Activated T-helper 1 cell treated with anti-CD3 and anti-CD28 coated beads, Interleukin-12 subunit alpha, Interleukin-12 subunit beta, Interleukin-2, Interleukin-4 antibody, amounts not matched to agents 30 ng/mL and 10 ng/mL and 1 ng/mL, durations not matched to agents 14 hours and 24 hours and 36 hours (primary cell): ENCODE results near the gene PCDH8. TPM values are rescaled to one million over a fixed set of nuclear protein-coding genes. Genes with fewer than 3 reads are reported as not detected.
"Not testable (repeated sequence)": the region's sequence is repeated elsewhere in the genome, so short reads cannot be mapped to it uniquely, and the experiment has no call there.

Source experiments
- DNase-seq: peaks from one replicate; pipeline ENCODE4 v3.0.0; 2021; ENCODE audit warnings: low spot score
- H3K27ac Mint-ChIP-seq: one replicate; pipeline ENCODE4 v1.8.0; 2021; ENCODE audit warnings: mild to moderate bottlenecking, mixed read lengths
- H3K27me3 Mint-ChIP-seq: one replicate; pipeline ENCODE4 v1.8.0; 2022; ENCODE audit warnings: mild to moderate bottlenecking, moderate library complexity, mixed read lengths; ENCODE audit not compliant: insufficient read depth
- H3K36me3 Mint-ChIP-seq: one replicate; pipeline ENCODE4 v1.8.0; 2021; ENCODE audit warnings: low read depth, mixed read lengths
- H3K4me1 Mint-ChIP-seq: one replicate; pipeline ENCODE4 v1.8.0; 2021; ENCODE audit warnings: low read depth, mixed read lengths
- H3K4me3 Mint-ChIP-seq: one replicate; pipeline ENCODE4 v1.8.0; 2021; ENCODE audit warnings: mild to moderate bottlenecking, moderate library complexity, mixed read lengths
- H3K9me3 Mint-ChIP-seq: one replicate; pipeline ENCODE4 v1.8.0; 2021; ENCODE audit warnings: mixed read lengths
- intact Hi-C: fragments of 100-400 bp; cut with micrococcal nuclease; formaldehyde crosslinking; loops from one replicate; pipeline ENCODE4 v1.15.1; 2024
- total RNA-seq: library from RNA; stranded (reverse); gene quantifications from 2 replicates; pipeline ENCODE4 v1.2.3, GENCODE V29; 2022

The PCDH8 gene
- total RNA-seq, 1 donor from 2014 or later = not detected

- DNase-seq = no peak
- Mint-ChIP-seq H3K4me3 (no peak overlapping the region), H3K27ac (no peak overlapping the region), H3K4me1 (no peaks in the 10 kb centered on the region), H3K9me3 (no peaks in the 10 kb centered on the region), H3K36me3 (no peaks in the 10 kb centered on the region), H3K27me3 (peaks cover 8% of the 10 kb centered on the region)
- intact Hi-C loops = no loop called here
Measured at GRCh38 chr13:52833296-52833875, 15.1 kb downstream of the PCDH8 start.

GRCh38 chr13:52832313-52832712 lies 16.1 kb downstream of the PCDH8 start:
- no peak for DNase-seq
- no peaks in the 10 kb centered on the region for H3K4me1 Mint-ChIP-seq
- H3K36me3 Mint-ChIP-seq = no peaks in the 10 kb centered on the region
- no peak overlapping the region for H3K4me3 Mint-ChIP-seq
- H3K27ac Mint-ChIP-seq = no peak overlapping the region
- intact Hi-C loops = no loop called here
- H3K27me3 Mint-ChIP-seq = peaks cover 6% of the 10 kb centered on the region
- no peaks in the 10 kb centered on the region for H3K9me3 Mint-ChIP-seq

- no peaks in the 10 kb centered on the region for H3K9me3 Mint-ChIP-seq
- no peaks in the 10 kb centered on the region for H3K36me3 Mint-ChIP-seq
- H3K4me3 Mint-ChIP-seq = no peak overlapping the region
- no peaks in the 10 kb centered on the region for H3K4me1 Mint-ChIP-seq
- peaks cover 6% of the 10 kb centered on the region for H3K27me3 Mint-ChIP-seq
- intact Hi-C loops = no loop called here
- no peak for DNase-seq
- no peak overlapping the region for H3K27ac Mint-ChIP-seq
Measured at GRCh38 chr13:52830946-52831345, 17.5 kb downstream of the PCDH8 start.

- Mint-ChIP-seq H3K36me3 (no peaks in the 10 kb centered on the region), H3K4me1 (no peaks in the 10 kb centered on the region), H3K27ac (no peak overlapping the region), H3K4me3 (no peak overlapping the region), H3K9me3 (no peaks in the 10 kb centered on the region), H3K27me3 (peaks cover 6% of the 10 kb centered on the region)
- intact Hi-C loops = no loop called here
- DNase-seq = no peak
Measured at GRCh38 chr13:52827839-52828238, 20.6 kb downstream of the PCDH8 start.

GRCh38 chr13:52817886-52818285 lies 30.6 kb downstream of the PCDH8 start:
- not testable (repeated sequence) for H3K27me3 Mint-ChIP-seq, H3K4me1 Mint-ChIP-seq, H3K9me3 Mint-ChIP-seq

GRCh38 chr13:52815330-52815729 lies 33.1 kb downstream of the PCDH8 start:
- intact Hi-C loops = no loop called here
- no peak overlapping the region for H3K4me3 Mint-ChIP-seq
- H3K4me1 Mint-ChIP-seq = no peaks in the 10 kb centered on the region
- no peak overlapping the region for H3K27ac Mint-ChIP-seq
- peaks cover 2% of the 10 kb centered on the region for H3K27me3 Mint-ChIP-seq
- no peaks in the 10 kb centered on the region for H3K36me3 Mint-ChIP-seq
- DNase-seq = no peak
- H3K9me3 Mint-ChIP-seq = no peaks in the 10 kb centered on the region

More at GRCh38 chr13:52817886-52818285, 30.6 kb downstream of the PCDH8 start:
- DNase-seq, H3K36me3 Mint-ChIP-seq, intact Hi-C loops, H3K4me3 Mint-ChIP-seq, H3K27ac Mint-ChIP-seq: not testable (repeated sequence)

GRCh38 chr13:52812941-52813340 lies 35.5 kb downstream of the PCDH8 start:
- H3K4me3 Mint-ChIP-seq = no peak overlapping the region
- no peak for DNase-seq
- no peaks in the 10 kb centered on the region for H3K9me3 Mint-ChIP-seq
- no peaks in the 10 kb centered on the region for H3K36me3 Mint-ChIP-seq
- intact Hi-C loops = no loop called here
- H3K27me3 Mint-ChIP-seq = peaks cover 2% of the 10 kb centered on the region
- H3K27ac Mint-ChIP-seq = no peak overlapping the region
- peaks cover 7% of the 10 kb centered on the region for H3K4me1 Mint-ChIP-seq

- DNase-seq = no peak
- H3K4me1 Mint-ChIP-seq = peaks cover 7% of the 10 kb centered on the region
- H3K4me3 Mint-ChIP-seq = no peak overlapping the region
- no peaks in the 10 kb centered on the region for H3K9me3 Mint-ChIP-seq
- intact Hi-C loops = no loop called here
- peaks cover 5% of the 10 kb centered on the region for H3K27me3 Mint-ChIP-seq
- H3K36me3 Mint-ChIP-seq = no peaks in the 10 kb centered on the region
- H3K27ac Mint-ChIP-seq = no peak overlapping the region
Measured at GRCh38 chr13:52811841-52812240, 36.6 kb downstream of the PCDH8 start.

GRCh38 chr13:52810526-52810925 lies 37.9 kb downstream of the PCDH8 start:
- Mint-ChIP-seq H3K27ac (no peak overlapping the region), H3K9me3 (no peaks in the 10 kb centered on the region), H3K27me3 (peaks cover 5% of the 10 kb centered on the region), H3K36me3 (no peaks in the 10 kb centered on the region), H3K4me1 (peaks cover 7% of the 10 kb centered on the region), H3K4me3 (no peak overlapping the region)
- DNase-seq = no peak
- intact Hi-C loops = no loop called here

GRCh38 chr13:52810011-52810410 lies 38.4 kb downstream of the PCDH8 start:
- H3K36me3 Mint-ChIP-seq = no peaks in the 10 kb centered on the region
- peaks cover 7% of the 10 kb centered on the region for H3K27me3 Mint-ChIP-seq
- DNase-seq = no peak
- H3K4me1 Mint-ChIP-seq = peaks cover 7% of the 10 kb centered on the region
- H3K9me3 Mint-ChIP-seq = no peaks in the 10 kb centered on the region
- no peak overlapping the region for H3K27ac Mint-ChIP-seq
- intact Hi-C loops = no loop called here
- H3K4me3 Mint-ChIP-seq = no peak overlapping the region

GRCh38 chr13:52809310-52809769 lies 39.1 kb downstream of the PCDH8 start:
- H3K27me3 Mint-ChIP-seq = peaks cover 7% of the 10 kb centered on the region
- no peak overlapping the region for H3K4me3 Mint-ChIP-seq
- no peak overlapping the region for H3K27ac Mint-ChIP-seq
- H3K9me3 Mint-ChIP-seq = no peaks in the 10 kb centered on the region
- DNase-seq = peak; percentile 15
- no peaks in the 10 kb centered on the region for H3K36me3 Mint-ChIP-seq
- peaks cover 7% of the 10 kb centered on the region for H3K4me1 Mint-ChIP-seq
- intact Hi-C loops = loop anchor here (1.0 to 5.0 kb wide), 3 partner anchors 144 to 201 kb away; partner anchors contain the start of gene SUGT1

GRCh38 chr13:52808842-52809219 lies 39.6 kb downstream of the PCDH8 start:
- Mint-ChIP-seq H3K27ac (no peak overlapping the region), H3K4me1 (peaks cover 7% of the 10 kb centered on the region)
- intact Hi-C loops = loop anchor here (1.0 to 5.0 kb wide), 3 partner anchors 144 to 200 kb away; partner anchors contain the start of gene SUGT1

GRCh38 chr13:52806029-52806428 lies 42.4 kb downstream of the PCDH8 start:
- Mint-ChIP-seq H3K4me1 (peaks cover 7% of the 10 kb centered on the region), H3K36me3 (no peaks in the 10 kb centered on the region), H3K27ac (no peak overlapping the region), H3K4me3 (no peak overlapping the region), H3K27me3 (peaks cover 4% of the 10 kb centered on the region), H3K9me3 (no peaks in the 10 kb centered on the region)
- DNase-seq = no peak
- intact Hi-C loops = loop anchor here (5.0 kb wide), 1 partner anchor 154 kb away; the partner anchor contains the start of gene SUGT1

More at GRCh38 chr13:52808842-52809219, 39.6 kb downstream of the PCDH8 start:
- Mint-ChIP-seq H3K4me3 (no peak overlapping the region), H3K9me3 (no peaks in the 10 kb centered on the region), H3K27me3 (peaks cover 7% of the 10 kb centered on the region), H3K36me3 (no peaks in the 10 kb centered on the region)
- DNase-seq = no peak

- intact Hi-C loops = no loop called here
- Mint-ChIP-seq H3K36me3 (no peaks in the 10 kb centered on the region), H3K9me3 (no peaks in the 10 kb centered on the region), H3K27me3 (peaks cover 4% of the 10 kb centered on the region), H3K4me3 (no peak overlapping the region), H3K27ac (no peak overlapping the region), H3K4me1 (peaks cover 2% of the 10 kb centered on the region)
- no peak for DNase-seq
Measured at GRCh38 chr13:52804202-52804641, 44.2 kb downstream of the PCDH8 start.
